ENCODE results near the gene MKNK2. TPM values are rescaled to one million over a fixed set of nuclear protein-coding genes. Genes with fewer than 3 reads are reported as not detected.

The MKNK2 gene
- polyA plus RNA-seq, 3 donors = 16.9 to 333 (median 21.8) TPM

DNA sequence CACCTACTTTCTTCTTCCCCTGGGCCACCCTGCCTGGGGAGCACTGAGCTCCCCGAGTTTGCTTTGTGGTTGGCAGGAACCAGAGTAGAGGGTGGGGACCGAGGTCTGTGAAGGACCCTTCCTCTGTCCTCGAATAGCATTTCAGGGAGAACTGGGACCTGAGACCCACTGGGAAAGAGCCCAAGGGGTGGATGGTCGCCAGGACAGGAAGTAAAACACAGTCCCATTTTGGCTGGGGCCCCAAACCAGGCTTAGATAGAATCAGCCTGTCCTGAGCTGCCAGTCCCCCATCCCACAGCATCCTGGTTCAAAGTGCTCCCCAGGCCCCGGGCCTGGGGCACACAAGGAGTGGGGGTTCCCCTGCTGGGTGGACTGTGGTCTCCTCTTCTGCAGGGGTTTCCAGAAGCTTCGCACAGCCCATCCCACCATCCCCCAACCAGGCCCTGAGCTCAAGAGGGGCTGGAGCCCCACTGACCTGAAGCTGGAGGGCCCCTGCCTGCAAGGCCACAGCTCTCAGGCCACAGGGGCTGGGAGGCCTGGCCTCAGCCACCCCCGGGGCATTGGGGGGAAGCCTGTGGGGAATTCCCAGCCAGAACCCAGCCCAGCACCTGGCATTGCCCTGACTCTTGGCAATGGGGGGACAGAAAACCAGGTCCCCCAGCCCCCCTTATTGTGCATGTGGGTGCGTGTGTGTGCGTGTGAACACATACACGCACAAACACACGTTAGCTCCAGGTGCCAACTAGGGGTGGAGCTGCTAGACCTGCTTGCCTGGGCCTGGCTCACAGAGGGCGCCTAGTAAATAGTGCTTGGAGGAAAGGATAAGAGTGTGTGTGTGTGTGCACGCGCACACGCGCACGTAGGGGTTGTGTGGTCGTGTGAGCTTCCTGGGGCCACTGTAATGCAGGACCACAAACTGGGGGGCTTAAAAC, 995 bp upstream of the MKNK2 start:
- H3K9ac ChIP-seq (ENCODE audit: insufficient read depth, low read length, poor library complexity, severe bottlenecking) = peak overlapping the region; percentile 41
- TF ChIP-seq, protein P1, sequence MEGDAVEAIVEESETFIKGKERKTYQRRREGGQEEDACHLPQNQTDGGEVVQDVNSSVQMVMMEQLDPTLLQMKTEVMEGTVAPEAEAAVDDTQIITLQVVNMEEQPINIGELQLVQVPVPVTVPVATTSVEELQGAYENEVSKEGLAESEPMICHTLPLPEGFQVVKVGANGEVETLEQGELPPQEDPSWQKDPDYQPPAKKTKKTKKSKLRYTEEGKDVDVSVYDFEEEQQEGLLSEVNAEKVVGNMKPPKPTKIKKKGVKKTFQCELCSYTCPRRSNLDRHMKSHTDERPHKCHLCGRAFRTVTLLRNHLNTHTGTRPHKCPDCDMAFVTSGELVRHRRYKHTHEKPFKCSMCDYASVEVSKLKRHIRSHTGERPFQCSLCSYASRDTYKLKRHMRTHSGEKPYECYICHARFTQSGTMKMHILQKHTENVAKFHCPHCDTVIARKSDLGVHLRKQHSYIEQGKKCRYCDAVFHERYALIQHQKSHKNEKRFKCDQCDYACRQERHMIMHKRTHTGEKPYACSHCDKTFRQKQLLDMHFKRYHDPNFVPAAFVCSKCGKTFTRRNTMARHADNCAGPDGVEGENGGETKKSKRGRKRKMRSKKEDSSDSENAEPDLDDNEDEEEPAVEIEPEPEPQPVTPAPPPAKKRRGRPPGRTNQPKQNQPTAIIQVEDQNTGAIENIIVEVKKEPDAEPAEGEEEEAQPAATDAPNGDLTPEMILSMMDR (IDR thresholded peaks at IDR 0.05) = no peak
- Mint-ChIP-seq H3K4me1 (peaks cover 42% of the 10 kb centered on the region), H3K36me3 (peaks cover 1 to 7% of the 10 kb centered on the region in 2 donors), H3K27ac (peak overlapping the region; percentile 50 to 94 (median 88)), H3K27me3 (ENCODE audit: low read depth in 3 of 3) (peaks cover 0 to 3% (median 2%) of the 10 kb centered on the region in 3 donors), H3K9me3 (no peaks in the 10 kb centered on the region), H3K4me3 (peak overlapping the region; percentile 51 to 63)
- DNase-seq = no peak
- WGBS (ENCODE audit: insufficient coverage) = 37% methylated on average over 14 of the region's 18 CpGs
- no peaks in the 10 kb centered on the region for H3K27me3 ChIP-seq (ENCODE audit: control insufficient read depth in 2 of 2, insufficient read depth in 2 of 2, low read length in 2 of 2)
- peak overlapping the region; percentile 85 for H2AFZ ChIP-seq (ENCODE audit: insufficient read depth, low read depth, low read length, poor library complexity, severe bottlenecking)
- peak overlapping the region; percentile 36 to 77 for H3K27ac ChIP-seq (ENCODE audit: low read depth in 1 of 2, low read length in 2 of 2)
- peaks cover 13 to 18% of the 10 kb centered on the region in 2 donors for H3K36me3 ChIP-seq (replicated peaks in 1 of 2; ENCODE audit: control insufficient read depth in 1 of 2, insufficient read depth in 2 of 2, low read length in 2 of 2)
- H3K4me1 ChIP-seq (ENCODE audit: control insufficient read depth in 1 of 2, insufficient read depth in 2 of 2, low read length in 2 of 2) = peaks cover 44 to 56% of the 10 kb centered on the region in 2 donors
- H3K79me2 ChIP-seq (ENCODE audit: insufficient read depth, low read length) = peaks cover 39% of the 10 kb centered on the region
- peaks cover 38% of the 10 kb centered on the region for H4K20me1 ChIP-seq (ENCODE audit: insufficient read depth, low read length)
- H3K4me2 ChIP-seq (replicated peaks; ENCODE audit: extremely low read depth, low read length, poor library complexity, severe bottlenecking) = peak overlapping the region; percentile 88
- intact Hi-C loops (cut with micrococcal nuclease) = loop anchor here in 1 of 2 donors (2.0 kb wide), 2 partner anchors 17 to 43 kb away; no protein-coding TSS in a partner anchor
- H3K9me3 ChIP-seq (replicated peaks in 1 of 2; ENCODE audit: control insufficient read depth in 1 of 2, insufficient read depth in 1 of 2, low read length in 2 of 2) = no peaks in the 10 kb centered on the region
- H3K4me3 ChIP-seq (replicated peaks in 1 of 3; ENCODE audit: low read depth in 2 of 3, low read length in 3 of 3) = peak overlapping the region in 2 of 3 experiments; percentile 5 to 97

DNA sequence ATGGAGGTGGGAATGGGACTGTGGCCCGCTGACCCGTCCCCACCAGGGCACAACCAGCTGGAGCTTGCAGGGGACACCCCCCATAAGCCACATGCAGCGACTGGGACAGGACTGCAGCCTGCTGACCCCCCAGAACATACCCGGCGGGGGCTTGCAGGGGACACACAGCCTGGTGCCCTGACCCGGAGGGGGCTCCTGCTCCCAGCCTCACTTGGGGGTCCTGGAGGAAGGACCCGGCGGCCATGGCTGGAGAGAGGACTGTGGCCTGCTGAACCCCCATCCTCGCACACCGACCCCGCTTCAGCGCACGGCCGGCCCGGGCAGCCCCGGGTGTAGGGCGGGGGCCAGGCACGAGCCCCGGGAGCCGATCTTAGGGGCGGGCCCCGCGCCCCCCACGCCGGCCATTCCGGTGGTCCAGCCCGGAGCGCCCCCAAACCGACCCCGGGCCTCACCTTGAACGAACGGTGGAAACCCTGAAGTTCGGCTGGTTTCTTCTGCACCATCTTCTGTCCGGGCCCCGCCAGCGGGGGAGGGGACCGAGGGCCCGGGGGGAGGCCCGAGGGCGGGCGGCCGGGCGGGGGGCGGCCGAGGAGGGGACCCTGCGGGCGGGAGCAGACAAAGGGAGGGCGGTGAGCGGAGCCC, 574 bp downstream of the MKNK2 start:
- WGBS (ENCODE audit: insufficient coverage) = under 1% methylated on average over 46 of the region's 49 CpGs
- TF ChIP-seq, protein P1 (IDR thresholded peaks at IDR 0.05) = no peak
- peak overlapping the region; percentile 82 to 95 for H3K27ac ChIP-seq (ENCODE audit: low read depth in 1 of 2, low read length in 2 of 2)
- H3K4me1 ChIP-seq (ENCODE audit: control insufficient read depth in 1 of 2, insufficient read depth in 2 of 2, low read length in 2 of 2) = peaks cover 32 to 43% of the 10 kb centered on the region in 2 donors
- peaks cover 53% of the 10 kb centered on the region for H4K20me1 ChIP-seq (ENCODE audit: insufficient read depth, low read length)
- H3K36me3 ChIP-seq (replicated peaks in 1 of 2; ENCODE audit: control insufficient read depth in 1 of 2, insufficient read depth in 2 of 2, low read length in 2 of 2) = peaks cover 29 to 34% of the 10 kb centered on the region in 2 donors
- peak overlapping the region; percentile 90 to 100 (median 97) for H3K4me3 ChIP-seq (replicated peaks in 1 of 3; ENCODE audit: low read depth in 2 of 3, low read length in 3 of 3)
- H3K27me3 Mint-ChIP-seq (ENCODE audit: low read depth in 3 of 3) = peaks cover 0 to 3% (median 2%) of the 10 kb centered on the region in 3 donors
- no peak for DNase-seq
- H3K36me3 Mint-ChIP-seq = peaks cover 7 to 20% of the 10 kb centered on the region in 2 donors
- peaks cover 32% of the 10 kb centered on the region for H3K4me1 Mint-ChIP-seq
- no peaks in the 10 kb centered on the region for H3K9me3 Mint-ChIP-seq
- H3K4me2 ChIP-seq (replicated peaks; ENCODE audit: extremely low read depth, low read length, poor library complexity, severe bottlenecking) = peak overlapping the region; percentile 88
- intact Hi-C loops (cut with micrococcal nuclease) = loop anchor here in 1 of 2 donors (2.0 kb wide), 2 partner anchors 18 to 44 kb away; no protein-coding TSS in a partner anchor
- peak overlapping the region; percentile 84 to 92 for H3K4me3 Mint-ChIP-seq
- no peaks in the 10 kb centered on the region for H3K9me3 ChIP-seq (replicated peaks in 1 of 2; ENCODE audit: control insufficient read depth in 1 of 2, insufficient read depth in 1 of 2, low read length in 2 of 2)
- peak overlapping the region; percentile 88 to 95 (median 94) for H3K27ac Mint-ChIP-seq
- H3K9ac ChIP-seq (ENCODE audit: insufficient read depth, low read length, poor library complexity, severe bottlenecking) = peak overlapping the region; percentile 83
- no peaks in the 10 kb centered on the region for H3K27me3 ChIP-seq (ENCODE audit: control insufficient read depth in 2 of 2, insufficient read depth in 2 of 2, low read length in 2 of 2)
- H3K79me2 ChIP-seq (ENCODE audit: insufficient read depth, low read length) = peaks cover 55% of the 10 kb centered on the region
- H2AFZ ChIP-seq (ENCODE audit: insufficient read depth, low read depth, low read length, poor library complexity, severe bottlenecking) = no peak overlapping the region

Data from CD14-positive monocyte (primary cell).